Trophoblast cell (in vitro differentiated cells and primary cell): ENCODE results near the gene REV3L.

ENCODE experiments used
- DNase-seq, 2 donors: peaks; one replicate each; pipeline ENCODE4 v3.0.0-alpha.2; 2016
- H2AFZ ChIP-seq: 2 replicates; pipeline ENCODE4 v1.6.1; 2013; ENCODE audit warnings: low read length, moderate library complexity, mild to moderate bottlenecking; ENCODE audit not compliant: insufficient read depth, poor library complexity
- H2AK5ac ChIP-seq: 2 replicates; pipeline ENCODE4 v1.6.1; 2013; ENCODE audit warnings: mild to moderate bottlenecking, low read length
- H2BK120ac ChIP-seq: 2 replicates; pipeline ENCODE4 v1.6.1; 2013; ENCODE audit warnings: low read length, mild to moderate bottlenecking, moderate library complexity; ENCODE audit not compliant: insufficient read depth, poor library complexity
- H2BK12ac ChIP-seq: 2 replicates; pipeline ENCODE4 v1.6.1; 2013; ENCODE audit warnings: mild to moderate bottlenecking, low read length, moderate library complexity
- H2BK5ac ChIP-seq: 2 replicates; pipeline ENCODE4 v1.6.1; 2013; ENCODE audit warnings: low read length, low read depth, moderate library complexity, mild to moderate bottlenecking; ENCODE audit not compliant: poor library complexity
- H3K14ac ChIP-seq: 2 replicates; pipeline ENCODE4 v1.6.1; 2013; ENCODE audit warnings: mild to moderate bottlenecking, low read length
- H3K18ac ChIP-seq: 2 replicates; pipeline ENCODE4 v1.6.1; 2013; ENCODE audit warnings: mild to moderate bottlenecking, low read length
- H3K23ac ChIP-seq: 2 replicates; pipeline ENCODE4 v1.6.1; 2013; ENCODE audit warnings: low read length
- H3K27ac ChIP-seq: 2 replicates; pipeline ENCODE4 v1.5.1; 2013; ENCODE audit warnings: low read depth, mild to moderate bottlenecking, inconsistent platforms, low read length, moderate library complexity
- H3K27me3 ChIP-seq: 2 replicates; pipeline ENCODE4 v1.6.1; 2013; ENCODE audit warnings: inconsistent platforms, mild to moderate bottlenecking, low read length, moderate library complexity; ENCODE audit not compliant: insufficient read depth
- H3K36me3 ChIP-seq, 2 experiments: 1 replicate in 1 of 2; 2 replicates in 1 of 2; pipeline ENCODE4 v1.6.1; 2013; ENCODE audit warnings: low read length in 2 of 2, mild to moderate bottlenecking in 2 of 2, moderate library complexity in 1 of 2; ENCODE audit not compliant: insufficient read depth in 2 of 2, control insufficient read depth in 1 of 2
- H3K4ac ChIP-seq: 2 replicates; pipeline ENCODE4 v1.6.1; 2013; ENCODE audit warnings: low read depth, mild to moderate bottlenecking, low read length, moderate library complexity
- H3K4me1 ChIP-seq, 2 experiments: 1 replicate in 1 of 2; 2 replicates in 1 of 2; pipeline ENCODE4 v1.6.1; 2013; ENCODE audit warnings: low read length in 2 of 2, mild to moderate bottlenecking in 2 of 2, moderate library complexity in 1 of 2; ENCODE audit not compliant: insufficient read depth in 2 of 2, control insufficient read depth in 1 of 2
- H3K4me2 ChIP-seq: 2 replicates; pipeline ENCODE4 v1.6.1; 2013; ENCODE audit warnings: inconsistent platforms, mild to moderate bottlenecking, low read length, moderate library complexity
- H3K4me3 ChIP-seq: 2 replicates; pipeline ENCODE4 v1.5.1; 2013; ENCODE audit warnings: mild to moderate bottlenecking, low read depth, low read length, inconsistent platforms
- H3K79me1 ChIP-seq: one replicate; pipeline ENCODE4 v1.6.1; 2013; ENCODE audit warnings: low read length
- H3K79me2 ChIP-seq: 2 replicates; pipeline ENCODE4 v1.6.1; 2013; ENCODE audit warnings: low read length, mild to moderate bottlenecking; ENCODE audit not compliant: control insufficient read depth, insufficient read depth, poor library complexity
- H3K9ac ChIP-seq: 2 replicates; pipeline ENCODE4 v1.6.1; 2013; ENCODE audit warnings: mild to moderate bottlenecking, low read length
- H3K9me3 ChIP-seq: 2 replicates; pipeline ENCODE4 v1.6.1; 2013; ENCODE audit warnings: low read depth, mild to moderate bottlenecking, control low read depth, inconsistent platforms, low read length; ENCODE audit not compliant: insufficient read depth
- H4K12ac ChIP-seq: 2 replicates; pipeline ENCODE4 v1.6.1; 2013; ENCODE audit warnings: low read depth, mild to moderate bottlenecking, low read length, moderate library complexity
- H4K8ac ChIP-seq: 2 replicates; pipeline ENCODE4 v1.6.1; 2013; ENCODE audit warnings: low read depth, mild to moderate bottlenecking, low read length, moderate library complexity
- H4K91ac ChIP-seq: one replicate; pipeline ENCODE4 v1.6.1; 2013; ENCODE audit warnings: low read depth, mild to moderate bottlenecking, low read length, moderate library complexity
- WGBS: extraction: QIAGEN DNeasy Blood & Tissue Kit; methylation state at CpG from one replicate; pipeline ENCODE4 v1.1.7; 2013; ENCODE audit warnings: missing lambda C conversion rate; ENCODE audit not compliant: insufficient read length, insufficient coverage; ENCODE audit errors: extremely low coverage; 5-methylcytosine and 5-hydroxymethylcytosine counted together

REV3L gene

DNA sequence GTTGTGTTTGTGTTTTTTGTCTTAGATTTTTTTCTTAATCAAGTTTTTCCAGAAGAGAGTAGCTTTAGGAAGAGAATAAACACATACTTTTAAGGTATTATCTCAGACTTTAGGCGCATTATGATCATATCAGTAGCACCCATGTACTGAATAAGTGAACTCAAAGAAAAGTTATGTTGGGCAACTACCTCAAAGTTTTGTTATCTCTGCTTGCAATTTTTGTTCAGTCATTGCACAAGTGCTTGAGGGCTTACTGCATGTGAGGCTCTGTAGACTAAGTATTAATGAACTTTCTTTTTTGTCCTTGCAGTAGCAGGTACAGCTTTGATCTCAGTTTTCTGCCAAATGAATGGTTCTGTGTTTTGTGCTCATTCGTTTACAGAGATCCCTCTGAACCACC is 206.7 kb downstream of the REV3L start:
- Histone ChIP-seq H4K8ac (peak overlapping the region; percentile 57), H2BK5ac (peak overlapping the region; percentile 64), H3K4ac (no peak overlapping the region), H3K4me2 (peak overlapping the region; percentile 46), H3K18ac (no peak overlapping the region), H3K23ac (no peak overlapping the region), H3K14ac (no peak overlapping the region), H3K79me1 (peaks cover 8% of the 10 kb centered on the region), H2AK5ac (no peak overlapping the region), H3K27me3 (no peaks in the 10 kb centered on the region), H3K79me2 (no peaks in the 10 kb centered on the region), H2BK12ac (no peak overlapping the region), H4K12ac (no peak overlapping the region), H3K9ac (no peak overlapping the region), H3K4me1 (peaks cover 2 to 3% of the 10 kb centered on the region in 2 experiments), H3K9me3 (no peaks in the 10 kb centered on the region), H2AFZ (no peak overlapping the region), H4K91ac (peak overlapping the region; percentile 55), H2BK120ac (peak overlapping the region; percentile 33), H3K27ac (peak overlapping the region; percentile 89), H3K36me3 (peaks cover under 1 to 11% of the 10 kb centered on the region in 2 experiments), H3K4me3 (no peak overlapping the region)
- no CpG with 5 or more reads among the region's 2 CpGs for WGBS
- peak; percentile 82 to 97 for DNase-seq

DNA sequence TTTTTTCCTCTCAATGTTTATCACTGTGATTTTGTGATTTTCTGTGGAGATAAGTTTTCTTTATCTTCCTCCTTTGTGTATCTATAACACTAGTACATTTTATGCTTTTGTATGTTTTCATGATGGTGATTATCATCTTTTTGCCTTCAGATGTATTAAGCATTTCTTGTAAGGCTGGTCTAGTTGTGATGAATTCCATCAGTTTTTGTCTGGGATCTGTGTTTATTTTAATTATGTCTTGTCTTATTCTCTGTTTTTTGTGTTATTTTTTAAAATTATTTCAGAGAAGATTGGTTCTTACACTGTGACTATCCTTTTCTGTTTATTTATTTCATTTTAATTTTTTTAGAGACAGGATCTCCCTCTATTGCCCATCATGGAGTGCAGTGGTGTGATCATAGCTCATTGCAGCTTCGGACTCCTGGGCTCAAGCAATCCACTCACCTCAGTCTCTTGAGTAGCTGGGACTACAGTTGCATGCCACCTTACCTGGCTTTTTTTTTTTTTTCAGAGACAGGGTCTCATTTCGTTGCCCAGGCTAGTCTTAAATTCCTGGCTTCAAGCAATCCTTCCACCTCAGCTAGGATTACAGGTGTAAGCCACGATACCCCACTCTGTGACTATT is 208.3 kb downstream of the REV3L start:
- H2BK5ac ChIP-seq: no peak overlapping the region
- H3K27ac ChIP-seq: no peak overlapping the region
- no peaks in the 10 kb centered on the region for H3K79me2 ChIP-seq
- H3K4ac ChIP-seq: no peak overlapping the region
- H3K9me3 ChIP-seq: no peaks in the 10 kb centered on the region
- H4K12ac ChIP-seq: no peak overlapping the region
- no peak overlapping the region for H4K91ac ChIP-seq
- no peak overlapping the region for H2BK12ac ChIP-seq
- H2BK120ac ChIP-seq: no peak overlapping the region
- peaks cover 0 to 12% of the 10 kb centered on the region in 2 experiments for H3K36me3 ChIP-seq
- no peak overlapping the region for H3K23ac ChIP-seq
- WGBS: no CpG with 5 or more reads among the region's 3 CpGs
- no peak overlapping the region for H3K4me2 ChIP-seq
- no peak overlapping the region for H3K18ac ChIP-seq
- DNase-seq: no peak
- H3K4me1 ChIP-seq: peaks cover 2 to 3% of the 10 kb centered on the region in 2 experiments
- H3K27me3 ChIP-seq: no peaks in the 10 kb centered on the region
- H3K9ac ChIP-seq: no peak overlapping the region
- no peak overlapping the region for H3K4me3 ChIP-seq
- H4K8ac ChIP-seq: no peak overlapping the region
- peaks cover 8% of the 10 kb centered on the region for H3K79me1 ChIP-seq
- H2AFZ ChIP-seq: no peak overlapping the region
- H3K14ac ChIP-seq: no peak overlapping the region
- no peak overlapping the region for H2AK5ac ChIP-seq

DNA sequence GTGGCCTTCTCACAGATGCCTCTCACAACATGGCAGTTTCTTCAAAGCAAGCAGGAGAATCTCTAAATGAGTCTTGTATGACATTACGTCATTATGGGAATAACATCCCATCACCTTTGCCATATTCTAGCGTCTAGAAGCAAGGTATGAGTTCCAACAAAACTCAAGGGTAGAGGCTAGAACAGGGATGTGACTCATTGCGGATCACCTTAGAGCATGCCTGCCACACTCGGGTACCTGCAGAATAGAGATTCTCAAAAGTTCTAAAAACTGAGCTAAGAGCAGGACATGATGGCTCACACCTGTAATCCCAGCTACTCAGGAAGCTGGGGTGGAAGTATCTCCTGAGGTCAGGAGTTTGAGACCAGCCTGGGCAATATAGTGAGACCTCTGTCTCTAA is 212.9 kb downstream of the REV3L start:
- WGBS: no CpG with 5 or more reads among the region's 4 CpGs
- H2AFZ ChIP-seq: no peak overlapping the region
- H2BK12ac ChIP-seq: no peak overlapping the region
- H4K91ac ChIP-seq: no peak overlapping the region
- H4K8ac ChIP-seq: no peak overlapping the region
- H3K79me2 ChIP-seq: peaks cover 3% of the 10 kb centered on the region
- no peak overlapping the region for H2AK5ac ChIP-seq
- H3K4ac ChIP-seq: peak overlapping the region; percentile 2
- H3K27me3 ChIP-seq: no peaks in the 10 kb centered on the region
- H3K4me3 ChIP-seq: no peak overlapping the region
- DNase-seq: peak; percentile 67 to 72
- H2BK120ac ChIP-seq: no peak overlapping the region
- no peak overlapping the region for H3K4me2 ChIP-seq
- no peak overlapping the region for H3K27ac ChIP-seq
- H3K18ac ChIP-seq: no peak overlapping the region
- no peak overlapping the region for H3K23ac ChIP-seq
- no peak overlapping the region for H4K12ac ChIP-seq
- no peak overlapping the region for H2BK5ac ChIP-seq
- no peak overlapping the region for H3K9ac ChIP-seq
- H3K79me1 ChIP-seq: peaks cover 3% of the 10 kb centered on the region
- H3K36me3 ChIP-seq: peaks cover 4 to 9% of the 10 kb centered on the region in 2 experiments
- H3K4me1 ChIP-seq: peaks cover 0 to 3% of the 10 kb centered on the region in 2 experiments
- H3K14ac ChIP-seq: no peak overlapping the region
- no peaks in the 10 kb centered on the region for H3K9me3 ChIP-seq

DNA sequence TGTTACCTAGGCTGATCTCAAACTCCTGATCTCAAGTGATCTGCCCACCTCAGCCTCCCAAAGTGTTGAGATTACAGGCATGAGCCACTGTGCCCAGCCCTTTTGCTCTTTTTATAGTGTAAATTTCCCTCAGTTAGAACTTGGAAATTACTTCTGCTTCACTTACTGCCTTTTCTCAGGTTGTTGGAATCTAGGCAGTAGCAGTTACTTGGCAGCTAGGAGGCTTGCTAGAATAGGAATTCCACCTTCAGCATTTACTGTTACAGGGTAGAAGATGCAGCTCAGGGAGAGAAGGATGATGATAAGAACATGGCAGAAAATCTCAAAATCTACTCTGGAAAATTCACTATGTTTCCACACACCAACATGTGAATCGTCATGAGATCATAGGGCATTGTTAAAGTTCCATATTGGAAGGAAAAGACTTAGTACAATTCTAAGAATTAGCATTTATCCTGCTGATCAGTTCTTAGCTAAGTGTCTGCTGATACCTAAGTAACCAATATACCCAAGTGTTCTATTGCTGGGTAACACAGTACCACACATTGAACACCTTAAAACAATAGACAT is 213.5 kb downstream of the REV3L start:
- WGBS: no CpG with 5 or more reads among the region's 1 CpG
- H3K27ac ChIP-seq: no peak overlapping the region
- H3K4me2 ChIP-seq: no peak overlapping the region
- no peak overlapping the region for H4K8ac ChIP-seq
- H3K36me3 ChIP-seq: peaks cover 7% of the 10 kb centered on the region in 2 experiments
- H2AK5ac ChIP-seq: no peak overlapping the region
- peaks cover 3% of the 10 kb centered on the region for H3K79me2 ChIP-seq
- no peak overlapping the region for H3K14ac ChIP-seq
- peaks cover 3% of the 10 kb centered on the region for H3K79me1 ChIP-seq
- H2BK12ac ChIP-seq: no peak overlapping the region
- H3K4ac ChIP-seq: no peak overlapping the region
- H3K27me3 ChIP-seq: no peaks in the 10 kb centered on the region
- DNase-seq: peak in 1 of 2 donors; percentile 39
- H3K4me3 ChIP-seq: no peak overlapping the region
- H2BK120ac ChIP-seq: no peak overlapping the region
- no peak overlapping the region for H2AFZ ChIP-seq
- H3K23ac ChIP-seq: no peak overlapping the region
- no peak overlapping the region for H4K12ac ChIP-seq
- H3K9ac ChIP-seq: no peak overlapping the region
- no peak overlapping the region for H2BK5ac ChIP-seq
- no peak overlapping the region for H4K91ac ChIP-seq
- H3K4me1 ChIP-seq: peaks cover 0 to 3% of the 10 kb centered on the region in 2 experiments
- no peak overlapping the region for H3K18ac ChIP-seq
- no peaks in the 10 kb centered on the region for H3K9me3 ChIP-seq
